Neural crest cell (in vitro differentiated cells): ENCODE measurements around the gene HACD2. TPM values are rescaled to one million over a fixed set of nuclear protein-coding genes. Genes with fewer than 3 reads are reported as not detected.

Experiments used
- DNase-seq: peaks from one replicate; pipeline ENCODE4 v3.0.0; 2021; ENCODE audit warnings: low read depth, mixed read lengths, low spot score
- H3K27ac Mint-ChIP-seq: one replicate; pipeline ENCODE4 v1.8.0; 2021; ENCODE audit warnings: mild to moderate bottlenecking, mixed read lengths; ENCODE audit not compliant: unreplicated experiment
- H3K27me3 Mint-ChIP-seq: 2 replicates; pipeline ENCODE4 v1.8.0; 2021; ENCODE audit warnings: low read depth, mild to moderate bottlenecking, mixed read lengths
- H3K36me3 Mint-ChIP-seq: 2 replicates; pipeline ENCODE4 v1.8.0; 2021; ENCODE audit warnings: low read depth, mild to moderate bottlenecking, mixed read lengths
- H3K4me1 Mint-ChIP-seq: 2 replicates; pipeline ENCODE4 v1.8.0; 2021; ENCODE audit warnings: mixed read lengths
- H3K4me3 Mint-ChIP-seq: one replicate; pipeline ENCODE4 v1.8.0; 2021; ENCODE audit warnings: mild to moderate bottlenecking, mixed read lengths
- H3K9me3 Mint-ChIP-seq: 2 replicates; pipeline ENCODE4 v1.8.0; 2021; ENCODE audit warnings: mixed read lengths
- total RNA-seq: library from RNA; stranded (reverse); gene quantifications from 2 replicates; pipeline ENCODE4 v1.2.1, GENCODE V29; 2021
- TF ChIP-seq, protein P1 (sequence below): fragments of 200-600 bp; sonication (generic); conservative IDR thresholded peaks from 2 replicates; pipeline ENCODE4 v1.5.0; 2021; ENCODE audit warnings: antibody characterized with exemption, mild to moderate bottlenecking

HACD2 gene
- total RNA-seq, 1 donor from 2014 or later = 26.5 TPM

DNA sequence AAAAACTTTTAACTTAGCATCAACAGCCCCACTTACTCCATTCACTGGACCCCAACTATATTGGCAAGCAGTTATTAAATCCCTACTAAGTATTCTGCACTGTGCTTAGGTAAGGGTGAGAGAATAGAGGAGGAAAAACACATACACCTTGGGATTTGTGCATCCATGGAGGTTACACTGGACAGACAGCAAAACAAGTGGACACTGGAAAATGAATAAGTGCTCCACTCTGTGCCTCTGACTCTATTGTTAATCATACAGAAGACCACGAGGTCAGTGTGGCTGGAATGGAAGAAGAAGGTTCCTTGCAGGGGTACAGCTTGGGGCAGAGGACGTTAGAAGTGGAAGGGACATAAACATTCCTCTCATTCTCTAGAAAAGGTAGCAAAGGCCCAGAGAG, 139.2 kb downstream of the HACD2 start:
- TF ChIP-seq, protein P1, sequence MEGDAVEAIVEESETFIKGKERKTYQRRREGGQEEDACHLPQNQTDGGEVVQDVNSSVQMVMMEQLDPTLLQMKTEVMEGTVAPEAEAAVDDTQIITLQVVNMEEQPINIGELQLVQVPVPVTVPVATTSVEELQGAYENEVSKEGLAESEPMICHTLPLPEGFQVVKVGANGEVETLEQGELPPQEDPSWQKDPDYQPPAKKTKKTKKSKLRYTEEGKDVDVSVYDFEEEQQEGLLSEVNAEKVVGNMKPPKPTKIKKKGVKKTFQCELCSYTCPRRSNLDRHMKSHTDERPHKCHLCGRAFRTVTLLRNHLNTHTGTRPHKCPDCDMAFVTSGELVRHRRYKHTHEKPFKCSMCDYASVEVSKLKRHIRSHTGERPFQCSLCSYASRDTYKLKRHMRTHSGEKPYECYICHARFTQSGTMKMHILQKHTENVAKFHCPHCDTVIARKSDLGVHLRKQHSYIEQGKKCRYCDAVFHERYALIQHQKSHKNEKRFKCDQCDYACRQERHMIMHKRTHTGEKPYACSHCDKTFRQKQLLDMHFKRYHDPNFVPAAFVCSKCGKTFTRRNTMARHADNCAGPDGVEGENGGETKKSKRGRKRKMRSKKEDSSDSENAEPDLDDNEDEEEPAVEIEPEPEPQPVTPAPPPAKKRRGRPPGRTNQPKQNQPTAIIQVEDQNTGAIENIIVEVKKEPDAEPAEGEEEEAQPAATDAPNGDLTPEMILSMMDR = no peak
- Mint-ChIP-seq H3K27ac (no peak overlapping the region), H3K4me3 (peak overlapping the region; percentile 67), H3K27me3 (peaks cover 54% of the 10 kb centered on the region), H3K4me1 (peaks cover 14% of the 10 kb centered on the region), H3K9me3 (no peaks in the 10 kb centered on the region), H3K36me3 (no peaks in the 10 kb centered on the region)
- no peak for DNase-seq

DNA sequence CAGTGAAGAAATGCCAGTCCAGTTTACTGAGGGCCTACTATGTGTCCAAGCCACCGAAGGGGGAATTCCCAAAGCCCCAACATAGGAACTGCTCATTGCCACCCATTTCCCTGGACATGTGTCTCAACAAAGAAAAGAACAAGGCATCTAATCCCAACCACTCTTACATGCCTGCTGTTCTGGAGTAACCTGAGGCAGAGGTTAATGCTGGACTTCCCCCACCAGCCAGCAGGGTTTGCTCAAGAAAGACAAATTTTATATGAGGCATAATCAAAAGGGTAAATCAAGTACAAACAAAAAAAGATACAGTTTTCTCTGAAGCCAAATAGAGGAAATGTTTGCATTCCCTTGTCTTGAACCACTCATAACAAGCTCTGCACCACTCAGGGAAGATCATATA, 140.1 kb downstream of the HACD2 start:
- Mint-ChIP-seq H3K4me3 (peak overlapping the region; percentile 8), H3K27me3 (peaks cover 46% of the 10 kb centered on the region), H3K4me1 (peaks cover 18% of the 10 kb centered on the region)

DNA sequence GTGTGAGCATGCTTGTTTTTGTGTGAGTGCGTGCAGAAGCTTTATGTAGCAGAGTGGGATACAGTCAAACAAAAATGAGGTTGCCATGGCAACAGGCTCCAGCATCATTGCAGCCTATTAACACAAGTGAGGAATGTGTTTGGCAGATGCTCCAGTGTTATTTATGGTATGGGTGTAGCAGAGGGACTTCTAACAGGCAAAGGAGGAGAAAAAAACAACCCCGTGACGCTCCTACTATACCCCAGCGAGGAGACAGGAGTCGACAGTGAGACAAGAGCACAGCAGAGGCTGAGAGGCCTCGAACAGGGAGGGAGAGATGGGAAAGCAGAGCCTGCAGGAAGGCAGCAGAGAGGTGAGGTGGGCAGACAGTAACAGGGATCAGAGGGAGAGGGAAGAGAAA, 140.8 kb downstream of the HACD2 start:
- Mint-ChIP-seq H3K27me3 (peaks cover 46% of the 10 kb centered on the region), H3K27ac (no peak overlapping the region), H3K4me1 (peaks cover 18% of the 10 kb centered on the region), H3K9me3 (no peaks in the 10 kb centered on the region), H3K4me3 (peak overlapping the region; percentile 3), H3K36me3 (no peaks in the 10 kb centered on the region)
- TF ChIP-seq, protein P1 = no peak
- DNase-seq = no peak

More for the DNA sequence above, 140.1 kb downstream of the HACD2 start:
- Mint-ChIP-seq H3K36me3 (no peaks in the 10 kb centered on the region), H3K9me3 (no peaks in the 10 kb centered on the region), H3K27ac (no peak overlapping the region)
- no peak for DNase-seq
- TF ChIP-seq, protein P1 = peak; percentile 24

DNA sequence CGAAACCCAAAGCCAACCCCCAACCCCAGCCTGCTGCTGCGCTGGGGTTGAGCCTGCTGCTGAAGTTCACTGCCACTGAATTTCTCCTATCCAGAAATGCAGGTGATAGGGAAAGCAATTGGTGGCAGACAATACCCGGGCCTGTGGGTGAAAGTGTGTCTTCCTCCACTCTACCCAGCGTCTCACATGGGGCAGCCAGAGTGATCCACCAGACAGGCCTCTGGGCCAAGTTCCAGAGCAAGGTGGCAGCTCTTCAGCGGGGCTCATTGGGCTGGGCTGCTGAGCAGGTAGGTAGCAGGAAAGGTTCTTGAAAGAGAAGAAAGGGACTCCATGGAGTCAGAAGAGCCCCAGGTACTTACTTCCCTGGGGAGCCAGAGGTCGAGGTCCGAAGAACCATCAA, 141.9 kb downstream of the HACD2 start:
- TF ChIP-seq, protein P1 = no peak
- Mint-ChIP-seq H3K27me3 (peaks cover 43% of the 10 kb centered on the region), H3K27ac (no peak overlapping the region), H3K36me3 (no peaks in the 10 kb centered on the region), H3K4me3 (no peak overlapping the region), H3K4me1 (peaks cover 22% of the 10 kb centered on the region), H3K9me3 (no peaks in the 10 kb centered on the region)
- DNase-seq = no peak

DNA sequence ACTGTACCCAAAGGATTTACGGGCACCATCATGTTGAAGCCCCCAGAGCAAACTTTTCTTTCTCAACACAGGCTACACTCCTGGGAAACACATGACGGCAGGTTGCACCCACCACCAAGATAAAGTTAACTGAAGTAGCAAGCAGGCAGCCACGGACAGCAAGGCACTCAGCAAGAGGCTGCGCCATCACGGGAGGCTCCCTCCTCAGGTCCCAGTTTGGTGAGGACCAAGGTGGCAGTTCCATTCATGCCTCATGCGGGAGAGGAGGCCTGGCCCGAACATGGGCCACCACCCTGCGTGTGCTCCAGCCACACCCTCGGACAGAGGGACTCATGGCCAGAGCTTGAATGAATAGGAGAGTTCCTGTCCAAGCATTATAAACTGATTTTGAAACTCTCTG, 142.7 kb downstream of the HACD2 start:
- H3K4me3 Mint-ChIP-seq = no peak overlapping the region
- no peaks in the 10 kb centered on the region for H3K36me3 Mint-ChIP-seq
- no peak for DNase-seq
- H3K4me1 Mint-ChIP-seq = peaks cover 22% of the 10 kb centered on the region
- peaks cover 37% of the 10 kb centered on the region for H3K27me3 Mint-ChIP-seq
- H3K9me3 Mint-ChIP-seq = no peaks in the 10 kb centered on the region
- TF ChIP-seq, protein P1 = no peak
- no peak overlapping the region for H3K27ac Mint-ChIP-seq

Other genes starting within 250 kb of the HACD2 start
- gene ADCY5, start 136.0 kb downstream of the HACD2 start, total RNA-seq = 2.2 and 2.8 TPM in 2 replicates